Measurements from ENCODE around the gene BIN2. TPM values are rescaled to one million over a fixed set of nuclear protein-coding genes. Genes with fewer than 3 reads are reported as not detected.
A peak's percentile ranks its signal among the peaks of the same experiment; 100 is the strongest.

BIN2 gene
- polyA plus RNA-seq, 2 of the 4 experiments (the other 2 are of a cell fraction): 0.08 to 0.57 TPM

DNA sequence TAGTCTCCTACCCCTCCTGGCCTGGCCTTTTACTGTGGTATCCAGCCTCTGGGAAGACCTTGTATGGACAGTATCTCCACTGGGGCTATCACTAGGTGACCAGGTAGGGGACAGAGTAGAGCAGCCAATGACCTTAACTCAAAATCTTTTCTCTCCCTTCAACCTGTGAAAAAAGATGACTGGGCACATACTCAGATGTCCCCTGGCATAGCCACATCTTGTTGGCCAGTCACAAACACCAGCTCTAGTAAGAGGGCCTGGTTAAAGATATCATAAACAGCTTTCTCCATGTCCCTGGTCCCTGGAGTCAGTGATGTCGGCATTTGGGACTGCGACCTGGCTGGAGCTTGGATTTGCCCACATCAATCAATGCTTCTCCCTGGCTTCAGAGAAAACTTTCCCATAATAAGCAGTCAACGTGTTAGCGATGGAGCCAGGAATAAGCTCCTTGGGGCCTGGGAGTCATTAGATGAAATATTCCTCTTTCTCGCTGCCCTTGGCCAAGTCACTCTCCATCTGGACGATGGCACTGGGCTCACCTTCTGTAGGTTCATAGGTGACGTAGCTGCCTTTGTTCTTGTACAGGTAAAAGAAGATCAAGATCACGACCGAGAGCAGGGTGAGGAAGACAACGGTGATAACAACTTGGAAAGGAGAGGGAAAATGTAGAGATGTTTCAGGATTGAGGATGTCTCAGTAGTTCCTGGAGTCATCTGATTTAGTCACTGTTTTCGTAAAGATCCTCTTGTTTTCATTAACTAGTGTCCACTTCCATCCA, 78.3 kb downstream of the BIN2 start:
- ATAC-seq: peak; percentile 37 to 49; a peak in 5 of 6 replicates
- ChIA-PET CTCF (interaction anchor here (0.5 to 4.7 kb wide), 7 partner anchors 7 to 421 kb away, joined by 3 to 17 read pairs (median 3); no protein-coding TSS in a partner anchor), POLR2A (no interaction called here)
- no peak for FAIRE-seq
- Histone ChIP-seq H3K4me3 (no peak overlapping the region), H3K9me3 (no peaks in the 10 kb centered on the region), H3K4me2 (no peak overlapping the region), H3K27ac (no peak overlapping the region), H3K4me1 (peaks cover 5% of the 10 kb centered on the region; the same call in 2 of the 3 replicates)
- TF ChIP-seq RFX5 (IDR thresholded peaks at IDR 0.05) (no peak), CHD4 (IDR thresholded peaks at IDR 0.05; ENCODE audit: borderline replicate concordance) (no peak), ZNF302 (CRISPR knock-in tag; IDR thresholded peaks at IDR 0.05) (no peak), TP53 (CRISPR knock-in tag; IDR thresholded peaks at IDR 0.05) (no peak), BHLHE40 (IDR thresholded peaks at IDR 0.05; ENCODE audit: low read depth, low read length) (no peak), JUNB (IDR thresholded peaks at IDR 0.05) (no peak)
- TF ChIP-seq, protein P1, sequence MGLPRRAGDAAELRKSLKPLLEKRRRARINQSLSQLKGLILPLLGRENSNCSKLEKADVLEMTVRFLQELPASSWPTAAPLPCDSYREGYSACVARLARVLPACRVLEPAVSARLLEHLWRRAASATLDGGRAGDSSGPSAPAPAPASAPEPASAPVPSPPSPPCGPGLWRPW (IDR thresholded peaks at IDR 0.05): no peak
- TF ChIP-seq, protein P2, sequence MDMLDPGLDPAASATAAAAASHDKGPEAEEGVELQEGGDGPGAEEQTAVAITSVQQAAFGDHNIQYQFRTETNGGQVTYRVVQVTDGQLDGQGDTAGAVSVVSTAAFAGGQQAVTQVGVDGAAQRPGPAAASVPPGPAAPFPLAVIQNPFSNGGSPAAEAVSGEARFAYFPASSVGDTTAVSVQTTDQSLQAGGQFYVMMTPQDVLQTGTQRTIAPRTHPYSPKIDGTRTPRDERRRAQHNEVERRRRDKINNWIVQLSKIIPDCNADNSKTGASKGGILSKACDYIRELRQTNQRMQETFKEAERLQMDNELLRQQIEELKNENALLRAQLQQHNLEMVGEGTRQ (IDR thresholded peaks at IDR 0.05): no peak
- TF ChIP-seq, protein P3, sequence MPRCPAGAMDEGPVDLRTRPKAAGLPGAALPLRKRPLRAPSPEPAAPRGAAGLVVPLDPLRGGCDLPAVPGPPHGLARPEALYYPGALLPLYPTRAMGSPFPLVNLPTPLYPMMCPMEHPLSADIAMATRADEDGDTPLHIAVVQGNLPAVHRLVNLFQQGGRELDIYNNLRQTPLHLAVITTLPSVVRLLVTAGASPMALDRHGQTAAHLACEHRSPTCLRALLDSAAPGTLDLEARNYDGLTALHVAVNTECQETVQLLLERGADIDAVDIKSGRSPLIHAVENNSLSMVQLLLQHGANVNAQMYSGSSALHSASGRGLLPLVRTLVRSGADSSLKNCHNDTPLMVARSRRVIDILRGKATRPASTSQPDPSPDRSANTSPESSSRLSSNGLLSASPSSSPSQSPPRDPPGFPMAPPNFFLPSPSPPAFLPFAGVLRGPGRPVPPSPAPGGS (IDR thresholded peaks at IDR 0.05): no peak
- TF ChIP-seq, protein P4, sequence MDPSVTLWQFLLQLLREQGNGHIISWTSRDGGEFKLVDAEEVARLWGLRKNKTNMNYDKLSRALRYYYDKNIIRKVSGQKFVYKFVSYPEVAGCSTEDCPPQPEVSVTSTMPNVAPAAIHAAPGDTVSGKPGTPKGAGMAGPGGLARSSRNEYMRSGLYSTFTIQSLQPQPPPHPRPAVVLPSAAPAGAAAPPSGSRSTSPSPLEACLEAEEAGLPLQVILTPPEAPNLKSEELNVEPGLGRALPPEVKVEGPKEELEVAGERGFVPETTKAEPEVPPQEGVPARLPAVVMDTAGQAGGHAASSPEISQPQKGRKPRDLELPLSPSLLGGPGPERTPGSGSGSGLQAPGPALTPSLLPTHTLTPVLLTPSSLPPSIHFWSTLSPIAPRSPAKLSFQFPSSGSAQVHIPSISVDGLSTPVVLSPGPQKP (IDR thresholded peaks at IDR 0.05; ENCODE audit: low read depth, low read length): no peak
- DNase-seq (ENCODE audit: low read depth in 1 of 2, low spot score in 1 of 2): no peak
- WGBS (ENCODE audit: missing lambda C conversion rate): 93% methylated on average over 11 of the region's 11 CpGs

DNA sequence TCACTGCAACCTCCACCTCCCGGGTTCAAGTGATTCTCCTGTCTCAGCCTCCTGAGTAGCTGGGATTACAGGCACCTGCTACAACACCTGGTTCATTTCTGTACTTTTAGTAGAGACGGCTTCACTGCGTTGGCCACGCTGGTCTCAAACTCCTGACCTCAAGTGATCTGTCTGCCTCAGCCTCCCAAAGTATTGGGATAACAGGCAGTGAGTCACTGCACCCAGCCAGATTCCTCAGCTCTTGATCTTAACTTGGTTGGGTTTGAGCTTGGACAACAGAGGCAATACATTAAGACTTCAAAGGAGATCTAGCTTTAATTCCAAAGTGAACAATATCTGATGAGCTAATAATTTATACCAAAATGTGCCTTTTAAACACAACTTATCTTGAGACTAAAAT, 79.7 kb downstream of the BIN2 start:
- Histone ChIP-seq H3K4me3 (no peak overlapping the region), H3K4me1 (peaks cover 15% of the 10 kb centered on the region), H3K4me2 (no peak overlapping the region), H3K9me3 (no peaks in the 10 kb centered on the region), H3K27ac (no peak overlapping the region)
- ChIA-PET POLR2A (interaction anchor here (0.8 to 1.8 kb wide), 4 partner anchors 9 to 1031 kb away, joined by 3 to 8 read pairs (median 6); partner anchors contain the start of genes CSRNP2 and POU6F1), CTCF (interaction anchor here (0.9 to 4.7 kb wide), 5 partner anchors 9 to 106 kb away, joined by 3 to 17 read pairs (median 4); no protein-coding TSS in a partner anchor)
- no peak for FAIRE-seq
- WGBS (ENCODE audit: missing lambda C conversion rate): 94% methylated on average over 4 of the region's 4 CpGs
- DNase-seq (ENCODE audit: low read depth in 1 of 2, low spot score in 1 of 2): no peak
- no peak for TF ChIP-seq CBX8 (IDR thresholded peaks at IDR 0.05)
- TF ChIP-seq GATA3 (IDR thresholded peaks at IDR 0.05; ENCODE audit: borderline replicate concordance): no peak
- peak; percentile 33; the same call in 1 of the 2 replicates for TF ChIP-seq FOSB (CRISPR knock-in tag; IDR thresholded peaks at IDR 0.05)
- peak; percentile 55; the same call in 1 of the 2 replicates for TF ChIP-seq POLR2AphosphoS2 (conservative IDR thresholded peaks at IDR 0.05; ENCODE audit: low read length)
- TF ChIP-seq FOSL2 (IDR thresholded peaks at IDR 0.05): no peak
- 0 out of 2 replicates have a peak, but pooled peaks have one; percentile 4 for TF ChIP-seq FOSL2 (CRISPR knock-in tag; IDR thresholded peaks at IDR 0.05)
- no peak for ATAC-seq

DNA sequence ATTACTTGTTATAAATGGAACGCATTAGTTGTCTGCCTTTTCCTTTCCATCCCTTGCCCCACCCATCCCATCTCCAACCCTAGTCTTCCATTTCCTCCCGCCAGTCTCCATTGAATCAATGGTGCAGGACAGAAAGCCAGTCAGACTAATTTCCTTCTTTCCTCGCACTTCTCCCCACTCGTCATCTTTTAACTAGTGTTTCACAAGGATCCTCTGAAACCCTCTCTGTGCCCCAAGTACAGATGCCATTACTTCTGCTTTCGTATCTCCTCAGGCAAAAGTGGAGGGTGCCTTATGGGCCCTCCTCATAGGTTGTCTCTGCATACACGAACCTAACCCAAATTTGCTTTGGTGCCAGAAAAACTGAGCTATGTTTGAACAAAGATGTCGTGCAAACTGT, 81.1 kb downstream of the BIN2 start:
- peaks cover 15% of the 10 kb centered on the region for H3K4me1 ChIP-seq
- no peak for DNase-seq (ENCODE audit: low read depth in 1 of 2, low spot score in 1 of 2)
- ATAC-seq: no peak
- no peak for FAIRE-seq
- no peak overlapping the region for H3K27ac ChIP-seq
- no peaks in the 10 kb centered on the region for H3K9me3 ChIP-seq
- 0 out of 2 replicates have a peak, but pooled peaks have one; percentile 39 for TF ChIP-seq POLR2AphosphoS2 (conservative IDR thresholded peaks at IDR 0.05; ENCODE audit: low read length)
- TF ChIP-seq NPAS2 (CRISPR knock-in tag; IDR thresholded peaks at IDR 0.05; ENCODE audit: borderline replicate concordance): no peak
- CTCF ChIA-PET: interaction anchor here (4.7 kb wide), 1 partner anchor 20 kb away, joined by 17 read pairs; no protein-coding TSS in a partner anchor
- POLR2A ChIA-PET: no interaction called here
- WGBS (ENCODE audit: missing lambda C conversion rate): 88% methylated on average over 7 of the region's 7 CpGs
- H3K4me3 ChIP-seq: no peak overlapping the region
- no peak overlapping the region for H3K4me2 ChIP-seq
